Measurements from ENCODE around the gene VWA7.

DNA sequence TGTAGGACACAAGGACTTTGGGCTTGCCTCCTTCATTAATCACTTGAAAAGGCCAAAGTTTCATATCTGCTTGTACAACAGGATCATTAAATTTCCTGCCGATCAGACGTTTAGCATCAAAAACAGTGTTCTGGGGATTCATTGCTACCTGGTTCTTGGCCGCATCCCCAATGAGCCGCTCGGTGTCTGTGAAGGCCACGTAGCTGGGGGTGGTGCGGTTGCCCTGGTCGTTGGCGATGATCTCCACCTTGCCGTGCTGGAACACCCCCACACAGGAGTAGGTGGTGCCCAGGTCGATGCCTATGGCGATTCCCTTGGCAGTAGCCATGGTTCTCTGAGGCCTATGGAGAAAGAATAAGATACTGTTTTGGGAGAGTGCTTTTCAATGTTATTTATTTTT is 34.5 kb upstream of the VWA7 start:
- TF ChIP-seq RAD21 (IDR thresholded peaks at IDR 0.05; ENCODE audit: low read length) (no peak), CTCF (IDR thresholded peaks at IDR 0.05) (no peak), POLR2AphosphoS5 (IDR thresholded peaks at IDR 0.05; ENCODE audit: low read depth, low read length) (no peak)
- TF ChIP-seq, protein P1, sequence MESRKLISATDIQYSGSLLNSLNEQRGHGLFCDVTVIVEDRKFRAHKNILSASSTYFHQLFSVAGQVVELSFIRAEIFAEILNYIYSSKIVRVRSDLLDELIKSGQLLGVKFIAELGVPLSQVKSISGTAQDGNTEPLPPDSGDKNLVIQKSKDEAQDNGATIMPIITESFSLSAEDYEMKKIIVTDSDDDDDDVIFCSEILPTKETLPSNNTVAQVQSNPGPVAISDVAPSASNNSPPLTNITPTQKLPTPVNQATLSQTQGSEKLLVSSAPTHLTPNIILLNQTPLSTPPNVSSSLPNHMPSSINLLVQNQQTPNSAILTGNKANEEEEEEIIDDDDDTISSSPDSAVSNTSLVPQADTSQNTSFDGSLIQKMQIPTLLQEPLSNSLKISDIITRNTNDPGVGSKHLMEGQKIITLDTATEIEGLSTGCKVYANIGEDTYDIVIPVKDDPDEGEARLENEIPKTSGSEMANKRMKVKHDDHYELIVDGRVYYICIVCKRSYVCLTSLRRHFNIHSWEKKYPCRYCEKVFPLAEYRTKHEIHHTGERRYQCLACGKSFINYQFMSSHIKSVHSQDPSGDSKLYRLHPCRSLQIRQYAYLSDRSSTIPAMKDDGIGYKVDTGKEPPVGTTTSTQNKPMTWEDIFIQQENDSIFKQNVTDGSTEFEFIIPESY (IDR thresholded peaks at IDR 0.05; ENCODE audit: borderline replicate concordance, low read depth) = no peak

All from SK-N-SH (cell line).